HG03558 (cell line): ENCODE results near the gene NRXN2.
"Not testable (repeated sequence)": the region's sequence is repeated elsewhere in the genome, so short reads cannot be mapped to it uniquely, and the experiment has no call there.

Source experiments
- ATAC-seq: cut with Tn5 transposase; IDR thresholded peaks from one replicate; pipeline ENCODE4 v1.9.1; 2021; ENCODE audit warnings: moderate number of reproducible peaks; ENCODE audit not compliant: unreplicated experiment; ENCODE audit errors: extremely low read depth

Gene NRXN2

DNA sequence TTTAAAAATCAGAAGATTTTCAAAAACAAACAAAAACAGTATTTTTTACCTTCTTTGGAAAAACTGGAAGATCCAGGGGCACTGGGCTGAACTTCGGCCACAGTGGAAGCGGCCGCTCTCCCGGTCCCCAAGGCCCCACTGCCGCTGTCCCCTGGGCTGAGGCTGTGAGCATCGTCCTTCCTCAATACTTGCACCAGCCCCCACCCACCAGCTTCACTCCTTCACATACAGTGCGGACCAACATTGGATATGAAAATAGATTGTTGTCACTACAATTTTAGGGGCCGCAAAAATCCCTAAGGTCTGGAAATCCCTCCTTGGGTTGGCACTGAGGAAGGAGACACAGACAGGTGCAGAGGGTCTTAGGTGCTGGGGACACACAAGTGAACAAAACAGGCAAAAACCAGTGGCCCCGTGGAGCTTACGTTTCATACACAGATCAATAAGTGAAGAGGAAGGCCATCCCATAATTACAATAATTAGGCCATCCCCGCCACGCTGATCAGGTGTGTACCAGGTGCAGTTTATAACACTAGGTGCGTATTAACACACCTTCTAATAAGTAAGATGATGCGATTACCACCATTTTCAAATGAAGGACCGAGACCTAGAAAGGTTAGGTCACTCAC lies 160.2 kb downstream of the NRXN2 start:
- ATAC-seq = no peak

DNA sequence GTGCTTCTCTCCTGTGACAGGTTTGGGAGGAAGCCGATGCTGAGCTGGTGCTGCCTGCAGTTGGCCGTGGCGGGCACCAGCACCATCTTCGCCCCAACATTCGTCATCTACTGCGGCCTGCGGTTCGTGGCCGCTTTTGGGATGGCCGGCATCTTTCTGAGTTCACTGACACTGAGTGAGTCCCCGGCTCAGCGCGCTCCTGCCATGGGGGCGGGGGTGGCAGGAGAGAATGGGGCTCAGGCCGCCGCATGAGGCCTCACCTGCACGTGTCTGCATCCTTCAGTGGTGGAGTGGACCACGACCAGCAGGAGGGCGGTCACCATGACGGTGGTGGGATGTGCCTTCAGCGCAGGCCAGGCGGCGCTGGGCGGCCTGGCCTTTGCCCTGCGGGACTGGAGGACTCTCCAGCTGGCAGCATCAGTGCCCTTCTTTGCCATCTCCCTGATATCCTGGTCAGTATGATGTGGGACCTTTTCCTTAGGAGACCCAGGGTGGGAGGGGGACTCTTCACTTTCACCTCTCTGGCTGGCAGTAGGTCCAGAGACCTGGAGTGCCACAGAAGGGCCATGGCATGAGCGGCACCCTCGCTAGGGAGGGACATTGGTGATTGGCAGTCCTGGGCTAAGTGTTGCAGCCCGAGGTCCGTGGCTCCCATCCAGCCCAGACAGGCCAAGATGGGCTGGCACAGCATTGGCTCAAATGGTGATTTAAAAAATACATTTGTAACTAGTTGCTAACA lies 160.8 kb downstream of the NRXN2 start:
- no peak for ATAC-seq

DNA sequence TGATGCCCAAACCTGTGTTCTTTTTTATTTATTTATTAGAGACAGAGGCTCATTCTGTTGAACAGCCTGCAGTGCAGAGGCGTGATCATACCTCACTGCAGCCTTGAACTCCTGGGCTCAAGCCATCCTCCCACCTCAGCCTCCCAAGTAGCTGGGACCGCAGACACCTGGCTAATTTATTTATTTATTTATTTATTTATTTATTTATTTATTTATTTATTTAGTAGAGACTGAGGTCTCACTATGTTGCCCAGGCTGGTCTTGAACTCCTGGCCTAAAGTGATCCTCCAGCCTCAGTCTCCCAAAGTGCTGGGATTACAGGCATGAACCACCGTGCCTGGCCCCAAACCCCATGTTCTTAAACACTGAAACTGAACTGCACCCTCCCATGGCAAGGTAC lies 161.6 kb downstream of the NRXN2 start:
- ATAC-seq = not testable (repeated sequence)

DNA sequence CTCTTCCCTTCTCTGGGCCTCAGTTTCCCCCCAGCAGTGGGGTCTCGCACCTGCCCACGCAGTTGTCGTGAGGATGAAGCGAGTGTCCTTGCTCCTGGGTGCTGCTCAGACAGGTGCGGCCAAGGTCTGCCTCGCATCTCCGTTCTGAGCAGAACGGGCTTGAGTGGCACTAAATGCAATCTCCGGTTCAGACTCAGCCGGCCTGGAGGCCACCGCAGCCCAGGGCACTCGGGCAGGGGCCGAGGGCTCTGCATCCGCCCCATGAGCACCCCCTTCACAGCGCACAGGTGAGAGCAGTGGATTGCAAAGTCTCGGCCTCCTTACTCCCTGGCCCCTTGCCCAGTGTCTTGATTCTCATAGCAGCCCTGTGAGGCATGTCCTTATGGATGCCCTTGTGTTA lies 162.1 kb downstream of the NRXN2 start:
- no peak for ATAC-seq

GRCh38 chr11:64560139-64560771 lies 162.7 kb downstream of the NRXN2 start:
- no peak for ATAC-seq

GRCh38 chr11:64559351-64560138 lies 163.5 kb downstream of the NRXN2 start:
- ATAC-seq = no peak

GRCh38 chr11:64558869-64559268 lies 164.1 kb downstream of the NRXN2 start:
- no peak for ATAC-seq

GRCh38 chr11:64558065-64558745 lies 164.8 kb downstream of the NRXN2 start:
- no peak for ATAC-seq

GRCh38 chr11:64556721-64557250 lies 166.2 kb downstream of the NRXN2 start:
- ATAC-seq = no peak
